ENCODE results near the gene RPS2.
A peak's percentile ranks its signal among the peaks of the same experiment; 100 is the strongest.

RPS2 gene

DNA sequence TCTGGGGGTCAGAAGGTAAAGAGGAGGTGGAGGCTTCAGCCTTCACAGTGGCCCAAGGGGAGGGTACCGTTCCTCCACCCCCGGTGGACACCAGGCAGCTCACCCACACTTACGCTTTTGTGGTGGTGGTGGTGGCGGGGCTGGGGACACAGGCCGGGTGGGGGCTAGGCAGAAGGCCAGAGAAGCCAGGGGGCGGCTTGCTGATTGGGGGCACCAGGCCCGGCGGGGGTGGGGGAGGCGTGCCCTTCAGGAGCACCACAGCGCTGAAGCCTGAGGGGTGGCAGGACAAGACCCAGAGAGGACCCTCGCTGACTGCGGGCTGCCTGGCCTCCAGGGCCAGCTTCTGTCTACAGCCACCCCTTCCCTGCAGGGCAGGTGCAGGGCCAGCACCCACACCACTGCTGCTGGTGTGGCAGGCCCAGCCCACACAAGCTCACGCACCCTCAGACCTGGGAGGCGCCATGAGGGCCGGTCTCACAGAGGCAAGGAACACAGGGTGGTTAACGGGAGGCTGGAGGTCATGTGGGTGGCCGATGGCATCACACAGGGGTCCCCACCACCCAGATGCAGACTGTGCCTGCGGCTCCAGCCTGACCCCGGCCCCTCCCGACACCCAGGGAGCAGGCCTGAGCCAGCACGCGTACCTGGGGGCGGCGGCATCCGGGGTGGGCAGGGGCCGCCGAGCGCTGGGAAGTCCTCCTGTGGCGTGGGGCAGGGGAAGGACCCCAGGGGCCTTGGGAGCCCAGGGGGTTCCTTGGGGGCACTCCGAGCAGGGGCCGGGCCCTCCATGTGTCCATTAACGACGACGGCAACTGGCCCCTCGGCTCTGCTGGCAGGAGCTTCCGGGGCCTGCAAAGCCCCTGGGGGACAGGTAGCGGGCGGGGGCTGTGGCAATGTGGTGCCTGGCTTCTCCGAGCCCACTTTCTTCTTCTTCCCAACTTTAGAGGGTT lies 34.5 kb upstream of the RPS2 start:
- DNase-seq (ENCODE audit: low read depth in 3 of 3), result no peak

- DNase-seq (ENCODE audit: low read depth in 3 of 3), result no peak
Measured at GRCh38 chr16:1998360-1998835, 33.8 kb upstream of the RPS2 start.

GRCh38 chr16:1997494-1998359 lies 33.1 kb upstream of the RPS2 start:
- no peak for DNase-seq (ENCODE audit: low read depth in 3 of 3)

DNA sequence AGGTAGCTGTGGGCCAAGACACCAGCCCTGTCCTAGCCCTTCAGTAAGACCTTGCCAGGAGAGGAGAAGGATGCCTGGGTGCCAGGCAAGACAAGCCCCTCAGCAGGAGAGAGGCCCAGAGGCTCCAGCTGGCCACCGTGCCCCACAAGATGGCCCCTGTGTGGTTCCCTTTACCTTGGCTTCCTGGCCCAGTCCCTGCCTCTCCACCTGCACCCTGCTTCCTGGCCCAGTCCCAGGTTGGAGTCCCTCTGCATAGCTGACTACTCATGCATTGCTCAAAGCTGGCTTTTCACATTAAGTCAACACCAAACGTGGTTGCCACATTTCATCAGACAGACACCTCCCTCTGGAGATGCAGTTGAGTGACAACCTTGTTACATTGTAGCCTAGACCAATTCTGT lies 29.1 kb upstream of the RPS2 start:
- DNase-seq (ENCODE audit: low read depth in 3 of 3), result no peak

DNA sequence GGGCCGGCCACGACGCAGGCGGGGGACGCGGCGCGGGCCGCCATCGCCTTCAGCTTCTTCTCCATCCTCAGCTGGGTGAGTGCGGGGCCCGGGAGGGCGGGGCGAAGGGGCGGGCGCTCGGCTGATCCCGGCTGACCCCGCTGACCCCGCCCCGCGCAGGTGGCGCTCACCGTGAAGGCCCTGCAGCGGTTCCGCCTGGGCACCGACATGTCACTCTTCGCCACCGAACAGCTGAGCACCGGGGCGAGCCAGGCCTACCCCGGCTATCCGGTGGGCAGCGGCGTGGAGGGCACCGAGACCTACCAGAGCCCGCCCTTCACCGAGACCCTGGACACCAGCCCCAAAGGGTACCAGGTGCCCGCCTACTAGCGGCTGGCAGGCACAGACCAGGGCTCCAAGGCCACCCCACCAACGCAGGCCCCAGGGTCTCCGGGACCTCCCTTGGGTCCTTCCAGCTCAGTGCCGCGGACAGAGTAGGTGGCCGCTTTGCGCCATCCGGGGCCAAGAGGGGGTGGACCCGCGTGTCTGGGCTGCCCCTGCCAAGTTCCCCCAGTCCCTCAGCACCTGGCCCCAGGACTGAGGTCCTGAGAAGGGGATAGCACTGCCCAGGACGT lies 28.2 kb upstream of the RPS2 start:
- DNase-seq (ENCODE audit: low read depth in 3 of 3), result no peak

- DNase-seq (ENCODE audit: low read depth in 3 of 3), result peak; percentile 97 to 98 (median 97)
Measured at GRCh38 chr16:1991948-1992703, 27.5 kb upstream of the RPS2 start.

DNA sequence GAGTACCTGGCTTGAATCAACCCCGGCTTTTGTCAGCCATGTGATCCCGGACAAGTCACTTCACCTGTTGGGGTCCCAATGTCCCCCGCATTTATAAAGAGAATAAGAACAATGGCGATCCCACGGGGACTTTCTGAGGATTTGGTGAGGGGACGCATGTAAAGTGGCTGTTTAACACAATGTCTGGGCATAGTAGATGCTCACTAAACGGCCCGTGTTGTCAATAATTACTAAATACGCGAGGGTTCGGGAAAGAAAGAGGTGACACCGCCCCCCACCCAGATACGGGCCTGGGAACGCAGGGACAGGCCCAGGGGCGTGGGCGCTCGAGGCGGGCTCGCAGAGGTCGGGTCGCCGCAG lies 26.9 kb upstream of the RPS2 start:
- DNase-seq (ENCODE audit: low read depth in 3 of 3), result no peak

DNA sequence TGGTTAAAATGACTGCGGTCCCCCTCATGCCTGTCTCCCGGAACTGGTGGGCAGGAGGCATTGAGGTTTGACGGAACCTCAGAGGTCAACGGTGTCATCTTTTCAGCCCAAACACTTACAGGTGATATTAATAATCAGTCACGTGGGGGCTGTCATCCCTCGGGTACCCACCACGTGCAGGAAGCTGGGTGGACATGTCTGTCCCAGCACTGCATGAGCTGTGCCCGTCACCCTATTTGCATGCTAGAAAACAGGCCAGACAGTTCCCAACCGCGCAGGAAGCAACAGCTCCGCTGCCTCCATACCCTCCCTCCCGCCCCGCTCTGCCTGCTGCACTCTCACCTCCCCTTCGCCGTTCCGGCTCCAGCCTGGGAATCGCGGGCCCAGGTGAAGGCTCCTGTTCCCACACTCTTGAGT lies 26.5 kb upstream of the RPS2 start:
- DNase-seq (ENCODE audit: low read depth in 3 of 3), result no peak

DNA sequence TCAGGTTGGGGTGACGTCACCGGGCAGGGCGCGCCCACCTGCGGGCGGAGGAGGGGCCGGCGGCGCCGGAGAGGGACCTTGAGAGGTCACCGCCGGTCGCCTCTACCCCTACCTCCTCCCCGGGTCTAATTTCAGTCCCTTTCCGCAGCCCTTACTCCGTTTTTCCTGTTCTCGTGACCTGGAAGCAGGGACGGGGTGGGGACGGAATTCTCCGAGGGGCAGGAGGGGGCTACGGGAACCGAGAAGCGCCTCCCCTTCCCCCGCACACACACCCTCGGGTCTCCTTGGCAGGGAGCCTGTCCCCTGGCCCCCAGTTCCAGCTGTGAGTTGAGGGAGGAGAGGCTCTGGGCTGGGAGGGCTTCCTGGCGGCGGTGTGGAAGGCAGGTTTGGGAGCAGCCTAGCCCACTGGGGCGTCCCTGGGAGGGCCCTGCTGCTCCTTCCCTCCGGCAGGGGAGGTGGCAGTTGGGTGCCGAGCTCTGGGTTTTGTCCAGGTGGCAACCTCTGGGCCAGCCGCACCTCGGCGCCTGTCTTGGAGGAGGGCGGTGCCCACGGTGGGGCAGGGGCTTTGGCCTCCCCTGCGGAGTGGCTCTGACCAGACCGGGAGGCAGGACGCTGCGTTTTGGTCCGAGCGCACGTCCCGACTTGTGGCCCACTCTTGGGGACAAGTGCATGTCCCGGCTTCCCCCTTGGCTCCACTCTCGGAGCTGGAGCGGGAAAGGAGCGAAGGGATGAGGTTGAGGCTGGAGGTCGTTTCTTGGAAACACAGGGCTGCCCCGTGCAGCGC lies 25.9 kb upstream of the RPS2 start:
- DNase-seq (ENCODE audit: low read depth in 3 of 3), result no peak

- DNase-seq (ENCODE audit: low read depth in 3 of 3), result no peak
Measured at GRCh38 chr16:1990101-1990350, 25.4 kb upstream of the RPS2 start.

- no peak for DNase-seq (ENCODE audit: low read depth in 3 of 3)
Measured at GRCh38 chr16:1989209-1990100, 24.8 kb upstream of the RPS2 start, which contains the start of gene SYNGR3. Gene SYNGR3, plus strand, starts transcription at chr16:1989970. Its CDS starts 133 bp downstream, at chr16:1990103.

DNA sequence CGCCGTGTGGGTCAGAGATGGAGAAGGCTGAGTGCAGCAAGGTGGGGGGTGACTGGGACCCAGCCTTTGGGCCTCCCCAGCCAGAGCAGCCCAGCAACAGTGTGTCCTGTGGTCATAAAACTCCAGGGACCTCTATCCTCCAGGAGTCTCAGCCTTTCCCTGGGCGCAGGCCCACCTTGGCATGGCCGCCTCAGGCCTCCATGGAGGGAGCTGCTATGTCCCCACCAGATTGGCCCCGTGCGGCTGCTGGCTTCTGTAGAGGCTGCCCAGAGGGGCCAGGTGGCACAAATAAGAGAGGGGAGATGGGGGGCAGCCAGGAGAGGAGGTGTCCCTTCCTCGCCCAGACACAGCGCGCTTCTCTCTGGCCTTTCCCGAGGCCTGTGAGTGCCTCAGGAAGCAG lies 22.6 kb upstream of the RPS2 start:
- DNase-seq (ENCODE audit: low read depth in 3 of 3), result no peak

GRCh38 chr16:1985466-1986150 lies 21.0 kb upstream of the RPS2 start:
- DNase-seq (ENCODE audit: low read depth in 3 of 3), result no peak

DNA sequence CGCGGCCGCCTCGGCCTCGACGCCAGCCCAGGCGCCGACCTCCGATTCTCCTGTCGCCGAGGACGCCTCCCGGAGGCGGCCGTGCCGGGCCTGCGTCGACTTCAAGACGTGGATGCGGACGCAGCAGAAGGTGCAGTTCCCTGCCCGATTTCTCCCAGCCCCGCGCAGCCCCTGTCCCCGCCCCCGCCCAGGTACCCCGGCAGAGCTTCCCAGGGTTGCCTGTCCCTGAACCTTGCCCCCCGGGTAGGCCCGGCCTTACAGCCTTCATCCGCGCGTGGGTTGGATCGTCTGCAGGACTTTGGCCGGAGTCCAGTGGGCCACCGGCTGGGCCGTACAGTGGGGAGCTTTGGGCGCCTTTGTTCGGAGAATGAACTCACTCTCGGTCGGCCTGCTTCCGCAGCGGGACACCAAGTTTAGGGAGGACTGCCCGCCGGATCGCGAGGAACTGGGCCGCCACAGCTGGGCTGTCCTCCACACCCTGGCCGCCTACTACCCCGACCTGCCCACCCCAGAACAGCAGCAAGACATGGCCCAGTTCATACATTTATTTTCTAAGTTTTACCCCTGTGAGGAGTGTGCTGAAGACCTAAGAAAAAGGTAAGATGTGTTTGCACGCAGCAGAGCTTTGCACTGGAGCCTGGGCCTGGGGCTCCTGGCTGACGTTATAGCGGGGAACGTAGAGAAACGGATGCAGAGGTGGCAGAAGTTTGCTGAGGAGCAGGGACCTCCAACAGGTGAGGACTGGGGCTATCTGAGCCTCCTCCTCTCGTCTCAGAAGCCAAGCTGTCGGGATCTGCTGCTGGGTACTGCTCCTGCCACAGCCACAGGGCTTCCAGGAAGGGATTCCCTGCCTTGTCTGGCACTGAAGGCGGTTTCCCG lies 20.0 kb upstream of the RPS2 start:
- no peak for DNase-seq (ENCODE audit: low read depth in 3 of 3)

GRCh38 chr16:1983544-1984346 lies 19.1 kb upstream of the RPS2 start, which contains the start of gene GFER:
Gene GFER, plus strand, starts transcription at chr16:1984193. Its CDS starts 26 bp downstream, at chr16:1984219.
- peak in 2 of 3 donors; percentile 66 to 67 for DNase-seq (ENCODE audit: low read depth in 3 of 3)

DNA sequence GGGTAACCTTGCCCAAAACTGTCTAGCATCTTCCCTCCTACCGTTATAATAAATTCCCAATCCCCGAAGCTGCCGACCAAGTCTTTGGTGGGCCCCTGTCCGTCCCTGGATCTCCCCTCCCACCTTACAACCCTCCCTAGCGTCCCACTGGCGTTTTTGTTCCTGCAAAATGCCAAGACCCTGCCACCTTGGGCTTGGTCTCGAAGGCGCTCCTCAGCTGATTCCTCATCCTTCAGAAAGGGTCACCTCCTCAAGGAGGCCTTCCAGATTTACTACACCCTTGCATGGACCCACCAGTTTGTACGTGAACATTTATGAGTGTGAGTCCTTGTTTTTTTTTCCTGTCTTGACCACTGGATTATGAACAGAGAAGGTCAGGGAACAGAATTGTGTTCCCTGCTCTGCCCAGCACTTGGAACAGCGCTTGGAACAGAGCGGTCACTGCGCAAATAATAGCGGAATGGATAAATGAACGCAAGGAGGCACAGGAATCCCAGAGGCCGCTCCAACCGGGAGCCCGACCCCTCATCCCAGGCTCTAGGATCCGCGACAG lies 18.4 kb upstream of the RPS2 start:
- no peak for DNase-seq (ENCODE audit: low read depth in 3 of 3)

- no peak for DNase-seq (ENCODE audit: low read depth in 3 of 3)
Measured at GRCh38 chr16:1982013-1982433, 17.4 kb upstream of the RPS2 start.

Data from stimulated activated CD4-positive, alpha-beta T cell treated with anti-CD3 and anti-CD28 coated beads, TNF-alpha, amount 100 ng/mL, for 48 hours (primary cell).